AG04449 (cell line): ENCODE results near the gene KRT13.

Experiments
- CTCF ChIA-PET: fragments of 350-600 bp; formaldehyde crosslinking; extraction: SDS; loops from one replicate; lab custom pipeline; 2021; ENCODE audit warnings: antibody characterized with exemption; lab: Yijun Ruan, JAX
- POLR2A ChIA-PET: fragments of 400-600, 350-600 bp; formaldehyde crosslinking; extraction: SDS; loops from one replicate; lab custom pipeline; 2020; ENCODE audit warnings: antibody characterized with exemption, inconsistent platforms; lab: Yijun Ruan, JAX
- DNase-seq: peaks from one replicate; pipeline ENCODE4 v3.0.0-alpha.2; 2010; ENCODE audit warnings: low read depth, low spot score
- H3K4me3 ChIP-seq: 2 replicates; pipeline ENCODE4 v1.5.1; 2011; ENCODE audit warnings: low read depth, mild to moderate bottlenecking, control low read depth, low read length
- CTCF ChIP-seq: IDR thresholded peaks from one replicate; pipeline ENCODE4 v1.5.1; 2011; ENCODE audit warnings: mild to moderate bottlenecking, moderate library complexity, low read length, control low read depth, inconsistent platforms; ENCODE audit not compliant: insufficient read depth; ENCODE audit errors: missing control alignments

The KRT13 gene

GRCh38 chr17:41480136-41480535 lies 25.3 kb downstream of the KRT13 start:
- DNase-seq, result no peak
- ChIA-PET POLR2A (interaction anchor here (0.9 kb wide), 1 partner anchor 12 kb away, joined by 3 read pairs; no protein-coding TSS in a partner anchor), CTCF (interaction anchor here (2.1 kb wide), 1 partner anchor 168 kb away, joined by 6 read pairs; no protein-coding TSS in a partner anchor)
- TF ChIP-seq CTCF, result no peak
- H3K4me3 ChIP-seq, result no peak overlapping the region

GRCh38 chr17:41478237-41478636 lies 27.2 kb downstream of the KRT13 start:
- POLR2A ChIA-PET, result no interaction called here
- no peak for TF ChIP-seq CTCF

DNA sequence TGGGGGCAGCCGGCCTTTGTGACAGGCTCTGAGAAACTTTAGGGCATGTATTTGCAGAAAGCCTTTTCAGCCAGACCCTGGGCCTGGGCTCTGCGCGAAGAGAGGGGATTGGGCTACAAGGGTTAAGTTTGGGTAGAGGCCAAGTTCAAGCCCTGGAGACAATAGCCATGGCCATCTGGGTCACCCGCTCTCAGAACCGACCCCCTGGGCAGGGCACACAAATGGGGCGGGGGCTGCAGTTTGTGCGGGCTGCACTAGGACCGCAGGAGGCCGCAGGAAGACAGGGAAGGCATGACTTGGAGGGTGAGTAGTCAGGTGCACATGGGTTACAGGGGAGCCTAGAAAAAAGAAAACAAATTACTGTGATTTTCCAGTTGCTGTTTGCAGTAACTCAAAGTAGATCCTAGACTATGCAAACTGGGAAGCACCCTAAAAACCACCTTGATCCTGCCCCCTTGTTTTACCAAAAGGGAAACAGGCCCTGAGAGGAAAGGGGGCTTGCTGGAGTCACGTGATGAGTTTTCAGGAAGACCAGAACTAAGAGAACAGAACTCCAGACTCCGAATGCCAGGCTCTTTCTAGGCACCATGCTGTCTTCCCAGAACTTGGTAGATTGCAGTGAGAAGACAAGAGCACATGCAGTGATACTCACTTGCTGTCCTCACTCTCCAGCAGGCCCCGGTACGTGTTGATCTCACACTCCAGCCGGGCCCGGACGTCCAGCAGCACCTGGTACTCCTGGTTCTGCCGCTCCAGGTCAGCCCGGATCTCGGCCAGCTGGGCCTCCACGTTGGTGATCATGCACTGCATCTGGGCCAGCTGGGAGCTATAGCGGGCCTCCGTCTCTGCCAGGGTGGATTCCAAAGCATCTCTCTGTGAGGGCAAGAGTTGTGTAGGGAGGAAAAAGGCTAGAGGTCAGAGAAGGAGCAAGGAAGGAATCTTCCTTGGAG lies 28.3 kb downstream of the KRT13 start:
- no peak for DNase-seq
- no peak overlapping the region for H3K4me3 ChIP-seq
- ChIA-PET CTCF (interaction anchor here (1.0 kb wide), 1 partner anchor 19 kb away, joined by 3 read pairs; no protein-coding TSS in a partner anchor), POLR2A (no interaction called here)
- no peak for TF ChIP-seq CTCF

More at GRCh38 chr17:41478237-41478636, 27.2 kb downstream of the KRT13 start:
- no peak overlapping the region for H3K4me3 ChIP-seq
- CTCF ChIA-PET, result interaction anchor here (1.0 kb wide), 1 partner anchor 18 kb away, joined by 3 read pairs; no protein-coding TSS in a partner anchor
- no peak for DNase-seq

- ChIA-PET CTCF (interaction anchor here (1.5 to 1.8 kb wide), 3 partner anchors 9 to 13 kb away, joined by 3 to 6 read pairs (median 5); no protein-coding TSS in a partner anchor), POLR2A (no interaction called here)
- H3K4me3 ChIP-seq, result no peak overlapping the region
- no peak for TF ChIP-seq CTCF
- DNase-seq, result no peak
Observed at GRCh38 chr17:41475421-41475820, 30.0 kb downstream of the KRT13 start.

DNA sequence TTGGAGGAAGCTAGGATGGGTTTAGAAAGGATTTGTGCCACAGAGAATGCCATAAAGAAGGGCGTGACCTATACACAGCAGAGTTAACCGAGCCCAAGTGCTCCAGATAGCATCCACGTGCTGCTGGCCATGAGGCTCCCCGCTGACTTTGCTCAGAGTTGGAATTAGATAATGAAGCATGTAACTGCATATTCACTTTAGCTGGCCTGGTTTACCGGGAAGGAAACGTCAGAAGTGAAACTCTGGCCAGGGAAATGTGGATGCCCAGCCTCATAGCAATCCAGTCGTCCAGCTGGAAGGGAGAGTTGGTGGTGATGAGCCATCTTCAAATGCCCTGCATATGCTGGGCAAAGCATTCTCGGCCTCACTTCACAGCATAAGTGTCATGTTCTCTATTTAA lies 30.5 kb downstream of the KRT13 start:
- DNase-seq, result no peak
- CTCF ChIA-PET, result interaction anchor here (1.0 to 1.8 kb wide), 4 partner anchors 9 to 25 kb away, joined by 3 to 6 read pairs (median 4); no protein-coding TSS in a partner anchor
- no peak overlapping the region for H3K4me3 ChIP-seq

More for the DNA sequence above, 30.5 kb downstream of the KRT13 start:
- TF ChIP-seq CTCF, result no peak
- POLR2A ChIA-PET, result no interaction called here
